ENCODE results near the gene FGFR2. TPM values are rescaled to one million over a fixed set of nuclear protein-coding genes. Genes with fewer than 3 reads are reported as not detected.
A peak's percentile ranks its signal among the peaks of the same experiment; 100 is the strongest.

The FGFR2 gene
- total RNA-seq = under 1 TPM; 0.11 to 0.13 TPM
- 1.3 TPM for polyA plus RNA-seq

DNA sequence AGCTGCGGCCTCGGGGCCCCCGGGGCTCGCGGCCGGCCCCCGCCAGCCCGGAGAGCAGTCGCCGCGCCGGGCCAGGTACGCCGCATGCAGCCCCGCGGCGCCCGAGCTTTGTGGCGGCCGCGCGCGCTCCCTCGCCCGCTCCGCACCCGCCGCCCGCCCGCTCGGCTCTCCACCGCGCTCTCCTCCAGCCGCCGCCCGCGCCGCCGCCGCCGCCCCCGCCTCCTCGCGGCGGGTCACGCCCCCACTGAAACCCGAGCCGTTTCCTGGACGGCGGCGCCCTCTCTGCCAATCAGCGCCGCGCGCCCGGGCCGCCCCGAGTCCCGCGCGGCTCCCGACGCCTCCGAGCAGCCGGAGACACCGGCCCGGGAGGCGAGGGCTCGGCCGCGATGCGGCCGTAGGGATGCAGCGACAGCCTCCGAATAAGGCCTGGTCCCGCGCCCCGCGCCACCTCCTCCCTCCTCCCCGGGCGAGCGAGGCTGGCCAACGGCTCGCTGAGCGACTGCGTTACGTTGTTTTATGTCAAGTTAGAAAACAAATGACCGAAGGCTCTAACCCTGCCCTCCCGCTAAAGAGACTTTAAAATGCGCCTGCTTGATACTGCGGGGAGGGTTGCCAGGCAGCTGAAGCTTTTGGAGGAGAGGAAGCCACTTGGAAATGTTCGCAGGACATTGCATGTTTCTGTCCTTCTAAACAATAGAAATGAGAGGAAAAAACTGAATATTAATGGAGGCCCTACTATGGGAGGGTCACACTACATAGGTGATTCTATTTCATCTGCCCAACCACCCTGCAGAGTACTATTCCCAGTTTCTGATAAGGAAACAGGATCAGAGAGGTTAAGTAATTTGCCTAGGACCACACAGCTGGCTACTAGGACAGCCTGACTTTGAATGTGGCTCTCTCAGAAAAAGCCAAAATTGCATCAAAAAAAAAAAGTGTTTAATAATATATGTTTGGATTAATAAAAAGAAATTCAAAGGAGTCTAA, at the start of gene FGFR2:
TSS of gene FGFR2 (minus strand) at position 182 of the 987 bp plus-strand sequence. CDS start 4,627 bp downstream, outside the sequence.
- H3K36me3 Mint-ChIP-seq = no peaks in the 10 kb centered on the region
- peaks cover 6 to 13% (median 9%) of the 10 kb centered on the region in 3 donors for H3K4me1 Mint-ChIP-seq
- Histone ChIP-seq H3K36me3 (ENCODE audit: insufficient read depth, low read length) (no peaks in the 10 kb centered on the region), H3K4me3 (ENCODE audit: low read length) (no peak within 1 kb of the TSS), H3K4me1 (ENCODE audit: insufficient read depth, low read length) (no peaks in the 10 kb centered on the region), H3K9me3 (ENCODE audit: low read length) (no peaks in the 10 kb centered on the region), H3K27me3 (ENCODE audit: insufficient read depth, low read length, poor library complexity, severe bottlenecking) (peaks cover 14% of the 10 kb centered on the region), H3K27ac (ENCODE audit: low read depth, low read length) (no peak within 1 kb of the TSS)
- no peak within 1 kb of the TSS for H3K27ac Mint-ChIP-seq
- POLR2A ChIA-PET = no interaction called here
- H3K9me3 Mint-ChIP-seq = peaks cover 0 to 4% (median 0%) of the 10 kb centered on the region in 5 donors
- peaks cover 33 to 43% of the 10 kb centered on the region in 2 donors for H3K27me3 Mint-ChIP-seq
- peak within 1 kb of the TSS in 5 of 7 donors; percentile 19 to 68 (median 52) for H3K4me3 Mint-ChIP-seq
- peak in 4 of 5 donors; percentile 2 to 51 (median 14) for DNase-seq
- CTCF ChIA-PET = no interaction called here

DNA sequence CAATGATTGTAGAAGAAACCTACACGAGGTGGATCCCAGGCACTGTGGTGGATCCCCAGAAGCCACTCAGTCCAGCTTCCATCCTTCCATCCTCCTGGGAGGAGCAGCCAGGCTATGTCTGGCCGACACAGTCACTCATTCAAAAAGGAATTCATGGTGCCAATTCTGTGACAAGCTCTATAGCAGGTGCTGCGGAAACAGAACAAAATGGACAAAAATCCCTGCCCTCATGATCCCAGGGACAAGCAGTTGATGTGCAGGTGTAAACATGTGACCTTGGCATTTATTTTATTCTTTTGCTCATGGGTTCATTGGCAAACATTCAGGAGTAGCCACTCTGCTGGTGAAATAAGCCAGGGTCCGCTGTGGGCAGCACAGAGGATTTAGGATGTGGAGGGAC, 49.2 kb upstream of the FGFR2 start:
- Histone ChIP-seq H3K36me3 (ENCODE audit: insufficient read depth, low read length) (no peaks in the 10 kb centered on the region), H3K4me3 (ENCODE audit: low read length) (no peak overlapping the region), H3K27me3 (ENCODE audit: insufficient read depth, low read length, poor library complexity, severe bottlenecking) (no peaks in the 10 kb centered on the region), H3K9me3 (ENCODE audit: low read length) (no peaks in the 10 kb centered on the region), H3K4me1 (ENCODE audit: insufficient read depth, low read length) (no peaks in the 10 kb centered on the region), H3K27ac (ENCODE audit: low read depth, low read length) (no peak overlapping the region)
- H3K27me3 Mint-ChIP-seq = peaks cover 8 to 21% of the 10 kb centered on the region in 2 donors
- H3K4me3 Mint-ChIP-seq = no peak overlapping the region
- H3K27ac Mint-ChIP-seq = no peak overlapping the region
- H3K36me3 Mint-ChIP-seq = no peaks in the 10 kb centered on the region
- no peak for DNase-seq
- no peaks in the 10 kb centered on the region for H3K9me3 Mint-ChIP-seq
- no peaks in the 10 kb centered on the region for H3K4me1 Mint-ChIP-seq
- POLR2A ChIA-PET = no interaction called here
- CTCF ChIA-PET = no interaction called here

DNA sequence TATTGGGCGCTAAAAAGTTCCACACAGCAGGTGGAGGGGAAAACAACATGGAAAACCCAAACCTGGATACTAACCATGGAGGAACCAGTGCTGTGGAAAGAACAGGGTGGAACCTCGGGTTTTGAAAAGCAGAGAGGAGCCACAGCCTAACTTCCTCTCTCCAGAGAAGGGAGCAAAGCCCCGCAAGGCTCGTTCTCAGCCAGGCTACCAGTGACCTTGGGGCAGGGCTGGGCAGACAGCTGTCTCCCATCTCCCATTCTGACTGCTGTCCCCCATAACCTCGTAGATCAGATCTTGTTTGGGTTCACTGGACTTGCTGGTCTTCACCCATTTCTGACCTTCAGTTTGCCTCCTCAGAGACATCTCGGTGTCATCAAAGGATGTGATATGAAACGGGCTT, 47.5 kb upstream of the FGFR2 start:
- POLR2A ChIA-PET = no interaction called here
- no peaks in the 10 kb centered on the region for H3K36me3 Mint-ChIP-seq

DNA sequence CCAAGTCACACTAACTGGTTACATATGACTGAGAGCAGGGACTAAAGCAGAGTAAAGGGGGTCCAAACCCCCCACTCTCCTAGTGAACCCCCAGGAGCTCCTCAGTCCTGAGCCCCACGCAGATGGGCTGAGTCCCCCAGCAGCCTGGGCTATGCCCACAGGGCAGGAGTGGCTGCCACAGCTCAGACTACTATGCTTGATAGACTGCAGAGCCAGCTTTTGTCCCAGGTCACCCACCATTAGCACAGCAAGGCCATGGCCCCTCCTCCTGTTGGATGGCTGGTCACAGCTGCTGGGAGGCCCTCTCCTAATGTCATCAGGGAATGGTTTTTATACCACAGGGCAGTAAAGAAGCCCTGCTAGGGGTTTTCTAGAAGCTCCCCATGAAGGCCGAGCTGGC, 46.3 kb upstream of the FGFR2 start:
- no peak overlapping the region for H3K4me3 ChIP-seq (ENCODE audit: low read length)
- Mint-ChIP-seq H3K27me3 (peaks cover 8 to 17% of the 10 kb centered on the region in 2 donors), H3K4me3 (no peak overlapping the region), H3K9me3 (peaks cover 0 to 6% (median 2%) of the 10 kb centered on the region in 5 donors), H3K4me1 (no peaks in the 10 kb centered on the region), H3K36me3 (no peaks in the 10 kb centered on the region), H3K27ac (no peak overlapping the region)
- no peaks in the 10 kb centered on the region for H3K4me1 ChIP-seq (ENCODE audit: insufficient read depth, low read length)
- H3K27me3 ChIP-seq (ENCODE audit: insufficient read depth, low read length, poor library complexity, severe bottlenecking) = no peaks in the 10 kb centered on the region
- CTCF ChIA-PET = no interaction called here
- no peak for DNase-seq
- H3K36me3 ChIP-seq (ENCODE audit: insufficient read depth, low read length) = no peaks in the 10 kb centered on the region
- POLR2A ChIA-PET = no interaction called here
- H3K27ac ChIP-seq (ENCODE audit: low read depth, low read length) = no peak overlapping the region
- no peaks in the 10 kb centered on the region for H3K9me3 ChIP-seq (ENCODE audit: low read length)

More for the DNA sequence above, 47.5 kb upstream of the FGFR2 start:
- DNase-seq = no peak
- Histone ChIP-seq H3K27ac (ENCODE audit: low read depth, low read length) (no peak overlapping the region), H3K27me3 (ENCODE audit: insufficient read depth, low read length, poor library complexity, severe bottlenecking) (no peaks in the 10 kb centered on the region), H3K36me3 (ENCODE audit: insufficient read depth, low read length) (no peaks in the 10 kb centered on the region), H3K9me3 (ENCODE audit: low read length) (no peaks in the 10 kb centered on the region), H3K4me1 (ENCODE audit: insufficient read depth, low read length) (no peaks in the 10 kb centered on the region), H3K4me3 (ENCODE audit: low read length) (no peak overlapping the region)
- CTCF ChIA-PET = no interaction called here
- H3K27me3 Mint-ChIP-seq = peaks cover 8 to 18% of the 10 kb centered on the region in 2 donors
- H3K27ac Mint-ChIP-seq = no peak overlapping the region
- no peak overlapping the region for H3K4me3 Mint-ChIP-seq
- no peaks in the 10 kb centered on the region for H3K4me1 Mint-ChIP-seq
- H3K9me3 Mint-ChIP-seq = peaks cover 0 to 6% (median 2%) of the 10 kb centered on the region in 5 donors

DNA sequence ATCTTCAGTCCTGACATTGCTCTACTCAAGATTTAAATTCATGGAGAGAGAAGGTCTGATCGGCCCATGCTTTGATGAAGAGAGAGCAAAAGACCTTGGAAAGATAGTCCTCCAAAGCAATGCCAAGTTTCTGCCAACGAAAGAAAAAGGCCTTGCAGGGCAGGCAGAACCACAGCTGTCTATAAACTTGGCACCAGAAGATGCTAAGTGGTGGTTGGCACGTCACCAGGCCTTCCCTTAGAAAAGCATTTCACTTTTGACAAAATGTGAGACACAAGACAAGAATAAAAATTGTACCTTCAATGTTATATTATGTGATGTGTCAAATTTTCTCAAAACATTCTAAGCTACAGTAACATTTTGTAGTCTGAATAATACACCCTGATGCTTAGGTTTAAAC, 42.0 kb upstream of the FGFR2 start:
- Histone ChIP-seq H3K36me3 (ENCODE audit: insufficient read depth, low read length) (no peaks in the 10 kb centered on the region), H3K4me1 (ENCODE audit: insufficient read depth, low read length) (no peaks in the 10 kb centered on the region), H3K27me3 (ENCODE audit: insufficient read depth, low read length, poor library complexity, severe bottlenecking) (no peaks in the 10 kb centered on the region), H3K27ac (ENCODE audit: low read depth, low read length) (no peak overlapping the region), H3K4me3 (ENCODE audit: low read length) (no peak overlapping the region), H3K9me3 (ENCODE audit: low read length) (no peaks in the 10 kb centered on the region)
- Mint-ChIP-seq H3K4me3 (no peak overlapping the region), H3K36me3 (no peaks in the 10 kb centered on the region), H3K27me3 (peaks cover 2% of the 10 kb centered on the region in 2 donors), H3K27ac (no peak overlapping the region), H3K4me1 (no peaks in the 10 kb centered on the region), H3K9me3 (peaks cover 6 to 11% (median 8%) of the 10 kb centered on the region in 5 donors)
- DNase-seq = no peak
- CTCF ChIA-PET = no interaction called here
- POLR2A ChIA-PET = no interaction called here

DNA sequence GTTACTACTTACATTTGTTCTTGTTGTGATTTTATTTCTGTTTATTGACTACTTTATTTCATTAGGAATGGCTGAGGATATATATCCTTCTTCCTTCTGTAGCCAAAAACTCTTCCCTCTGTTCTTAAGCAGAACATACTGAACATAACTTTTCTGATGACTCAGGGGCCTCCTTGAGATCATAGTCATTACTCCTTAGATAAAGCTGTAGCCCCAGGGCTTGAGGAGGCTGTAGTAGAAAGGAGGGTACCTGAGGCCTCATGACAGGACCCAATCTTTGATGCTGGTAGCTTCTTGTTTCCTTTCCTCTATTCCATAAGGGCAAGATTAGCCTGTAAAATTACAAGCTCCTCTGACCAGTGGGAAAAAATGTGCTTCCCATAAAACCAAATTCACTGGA, 41.2 kb upstream of the FGFR2 start:
- Histone ChIP-seq H3K4me3 (ENCODE audit: low read length) (no peak overlapping the region), H3K9me3 (ENCODE audit: low read length) (no peaks in the 10 kb centered on the region), H3K27ac (ENCODE audit: low read depth, low read length) (no peak overlapping the region), H3K27me3 (ENCODE audit: insufficient read depth, low read length, poor library complexity, severe bottlenecking) (no peaks in the 10 kb centered on the region), H3K4me1 (ENCODE audit: insufficient read depth, low read length) (no peaks in the 10 kb centered on the region), H3K36me3 (ENCODE audit: insufficient read depth, low read length) (no peaks in the 10 kb centered on the region)
- peaks cover 6 to 11% (median 8%) of the 10 kb centered on the region in 5 donors for H3K9me3 Mint-ChIP-seq
- no peak overlapping the region for H3K27ac Mint-ChIP-seq
- no peak for DNase-seq
- H3K4me1 Mint-ChIP-seq = no peaks in the 10 kb centered on the region
- peaks cover 0 to 2% of the 10 kb centered on the region in 2 donors for H3K27me3 Mint-ChIP-seq
- POLR2A ChIA-PET = no interaction called here
- no peaks in the 10 kb centered on the region for H3K36me3 Mint-ChIP-seq
- H3K4me3 Mint-ChIP-seq = no peak overlapping the region
- CTCF ChIA-PET = no interaction called here

DNA sequence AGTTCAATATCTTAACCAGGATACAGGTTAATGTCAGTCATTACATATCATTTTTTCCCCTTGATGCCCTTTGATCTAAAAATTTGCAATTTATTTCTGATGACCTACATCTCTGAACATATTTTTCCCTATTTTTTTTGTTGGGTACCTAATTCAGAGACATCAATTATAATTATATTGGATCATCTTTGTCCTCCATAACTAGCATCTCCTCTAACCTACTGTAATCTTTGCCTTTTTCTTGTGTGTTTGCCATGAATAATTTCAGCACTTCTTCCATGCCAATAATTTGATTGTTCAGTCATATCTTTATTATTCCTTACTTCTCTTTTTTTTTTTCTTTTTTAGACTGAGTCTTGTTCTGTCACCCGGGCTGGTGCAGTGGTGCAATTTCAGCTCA, 39.2 kb upstream of the FGFR2 start:
- ChIA-PET CTCF (no interaction called here), POLR2A (no interaction called here)
- no peaks in the 10 kb centered on the region for H3K4me1 ChIP-seq (ENCODE audit: insufficient read depth, low read length)
- no peaks in the 10 kb centered on the region for H3K36me3 ChIP-seq (ENCODE audit: insufficient read depth, low read length)
- no peaks in the 10 kb centered on the region for H3K9me3 ChIP-seq (ENCODE audit: low read length)
- H3K27ac ChIP-seq (ENCODE audit: low read depth, low read length) = no peak overlapping the region
- H3K4me1 Mint-ChIP-seq = no peaks in the 10 kb centered on the region
- no peaks in the 10 kb centered on the region for H3K36me3 Mint-ChIP-seq
- H3K4me3 Mint-ChIP-seq = no peak overlapping the region
- no peak for DNase-seq
- no peak overlapping the region for H3K27ac Mint-ChIP-seq
- no peak overlapping the region for H3K4me3 ChIP-seq (ENCODE audit: low read length)
- H3K27me3 ChIP-seq (ENCODE audit: insufficient read depth, low read length, poor library complexity, severe bottlenecking) = no peaks in the 10 kb centered on the region
- H3K9me3 Mint-ChIP-seq = peaks cover 6 to 11% (median 8%) of the 10 kb centered on the region in 5 donors
- no peaks in the 10 kb centered on the region for H3K27me3 Mint-ChIP-seq

DNA sequence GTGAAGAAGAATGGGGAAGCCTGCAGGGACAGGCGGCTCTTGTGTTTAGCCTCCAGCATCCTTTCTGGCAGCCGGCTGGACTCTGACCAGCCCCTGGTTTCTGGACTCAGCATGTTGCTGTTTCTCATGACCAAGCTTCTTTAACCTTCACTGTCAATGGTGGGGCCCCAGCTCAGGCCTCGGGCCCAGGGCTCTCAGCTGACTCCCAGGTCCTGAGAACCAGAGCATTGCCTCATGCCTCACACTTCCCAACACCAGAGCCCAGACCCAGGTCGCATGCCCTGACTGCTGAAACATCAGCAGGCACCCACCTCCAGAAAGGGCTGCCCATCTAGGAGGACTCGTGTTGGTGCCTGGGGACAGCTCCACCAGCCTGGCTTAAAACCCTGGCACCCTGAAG, 34.8 kb upstream of the FGFR2 start:
- no peaks in the 10 kb centered on the region for H3K4me1 ChIP-seq (ENCODE audit: insufficient read depth, low read length)

More for the DNA sequence above, 34.8 kb upstream of the FGFR2 start:
- H3K27me3 ChIP-seq (ENCODE audit: insufficient read depth, low read length, poor library complexity, severe bottlenecking) = no peaks in the 10 kb centered on the region
- no peak overlapping the region for H3K4me3 ChIP-seq (ENCODE audit: low read length)
- DNase-seq = no peak
- ChIA-PET CTCF (no interaction called here), POLR2A (no interaction called here)
- Mint-ChIP-seq H3K27me3 (peaks cover 0 to 6% of the 10 kb centered on the region in 2 donors), H3K4me3 (no peak overlapping the region), H3K9me3 (peaks cover 0 to 6% (median 2%) of the 10 kb centered on the region in 5 donors), H3K36me3 (no peaks in the 10 kb centered on the region), H3K4me1 (no peaks in the 10 kb centered on the region), H3K27ac (no peak overlapping the region)
- no peaks in the 10 kb centered on the region for H3K36me3 ChIP-seq (ENCODE audit: insufficient read depth, low read length)
- no peaks in the 10 kb centered on the region for H3K9me3 ChIP-seq (ENCODE audit: low read length)
- no peak overlapping the region for H3K27ac ChIP-seq (ENCODE audit: low read depth, low read length)

All from CD8-positive, alpha-beta memory T cell (primary cell).